Measurements from ENCODE around the gene SECTM1.

Gene SECTM1

DNA sequence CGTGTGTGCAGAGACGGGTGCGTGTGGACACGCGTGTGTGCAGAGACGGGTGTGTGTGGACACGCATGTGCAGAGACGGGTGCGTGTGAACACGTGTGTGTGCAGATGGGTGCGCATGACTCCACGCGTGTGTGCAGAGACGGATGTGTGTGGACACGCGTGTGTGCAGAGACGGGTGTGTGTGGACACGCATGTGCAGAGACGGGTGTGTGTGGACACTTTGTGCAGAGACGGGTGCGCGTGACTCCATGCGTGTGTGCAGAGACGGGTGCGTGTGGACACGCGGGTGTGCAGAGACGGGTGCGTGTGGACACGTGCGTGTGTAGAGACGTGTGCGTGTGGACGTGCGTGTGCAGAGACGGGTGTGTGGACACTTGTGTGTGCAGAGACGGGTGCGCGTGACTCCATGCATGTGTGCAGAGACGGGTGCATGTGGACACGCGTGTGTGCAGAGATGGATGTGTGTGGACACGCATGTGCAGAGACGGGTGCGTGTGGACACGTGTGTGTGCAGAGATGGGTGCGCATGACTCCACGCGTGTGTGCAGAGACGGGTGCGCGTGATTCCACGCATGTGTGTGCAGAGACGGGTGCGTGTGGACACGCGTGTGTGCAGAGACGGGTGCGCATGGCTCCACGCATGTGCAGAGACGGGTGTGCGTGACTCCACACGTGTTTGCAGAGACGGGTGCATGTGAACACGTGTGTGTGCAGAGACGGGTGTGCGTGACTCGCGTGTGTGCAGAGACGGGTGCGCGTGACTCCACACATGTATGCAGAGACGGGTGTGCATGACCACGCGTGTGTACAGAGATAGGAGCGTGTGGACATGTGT lies 14.6 kb downstream of the SECTM1 start:
- TF ChIP-seq REST (IDR thresholded peaks at IDR 0.05; ENCODE audit: insufficient read depth in 1 of 2, low read depth in 2 of 2, low read length in 2 of 2) (no peak), FOXP2 (optimal IDR thresholded peaks at IDR 0.05; ENCODE audit: borderline replicate concordance, extremely low read depth, extremely low read length, insufficient read depth) (no peak), SIN3A (IDR thresholded peaks at IDR 0.05; ENCODE audit: borderline replicate concordance, insufficient read depth, low read length) (no peak), POLR2AphosphoS5 (IDR thresholded peaks at IDR 0.05; ENCODE audit: low read depth, low read length) (no peak), TAF1 (IDR thresholded peaks at IDR 0.05; ENCODE audit: borderline replicate concordance, insufficient read depth, low read length) (no peak)

- TF ChIP-seq POLR2AphosphoS5 (IDR thresholded peaks at IDR 0.05; ENCODE audit: low read depth, low read length) (no peak), SIN3A (IDR thresholded peaks at IDR 0.05; ENCODE audit: borderline replicate concordance, insufficient read depth, low read length) (no peak), REST (IDR thresholded peaks at IDR 0.05; ENCODE audit: insufficient read depth in 1 of 2, low read depth in 2 of 2, low read length in 2 of 2) (no peak)
Measured at GRCh38 chr17:82318169-82318498, 15.4 kb downstream of the SECTM1 start.

- TF ChIP-seq FOXP2 (optimal IDR thresholded peaks at IDR 0.05; ENCODE audit: borderline replicate concordance, extremely low read depth, extremely low read length, insufficient read depth) (no peak), TAF1 (IDR thresholded peaks at IDR 0.05; ENCODE audit: borderline replicate concordance, insufficient read depth, low read length) (no peak), REST (IDR thresholded peaks at IDR 0.05; ENCODE audit: insufficient read depth in 1 of 2, low read depth in 2 of 2, low read length in 2 of 2) (no peak), POLR2AphosphoS5 (IDR thresholded peaks at IDR 0.05; ENCODE audit: low read depth, low read length) (no peak), SIN3A (IDR thresholded peaks at IDR 0.05; ENCODE audit: borderline replicate concordance, insufficient read depth, low read length) (no peak)
Measured at GRCh38 chr17:82317394-82318168, 16.0 kb downstream of the SECTM1 start, which contains the start of gene CD7. CD7 (minus strand) TSS chr17:82317608; CDS start chr17:82317495, 113 bp downstream.

- TF ChIP-seq SIN3A (IDR thresholded peaks at IDR 0.05; ENCODE audit: borderline replicate concordance, insufficient read depth, low read length) (no peak), FOXP2 (optimal IDR thresholded peaks at IDR 0.05; ENCODE audit: borderline replicate concordance, extremely low read depth, extremely low read length, insufficient read depth) (no peak), REST (IDR thresholded peaks at IDR 0.05; ENCODE audit: insufficient read depth in 1 of 2, low read depth in 2 of 2, low read length in 2 of 2) (no peak), POLR2AphosphoS5 (IDR thresholded peaks at IDR 0.05; ENCODE audit: low read depth, low read length) (no peak), TAF1 (IDR thresholded peaks at IDR 0.05; ENCODE audit: borderline replicate concordance, insufficient read depth, low read length) (no peak)
Measured at GRCh38 chr17:82316651-82317393, 16.7 kb downstream of the SECTM1 start.

All from PFSK-1 (cell line).